NK-92 (cell line): Measurements from ENCODE around the gene TRAPPC3.

Experiments
- DNase-seq: peaks from one replicate; lab custom pipeline; 2025; ENCODE audit not compliant: unreplicated experiment; lab: John Stamatoyannopoulos, UW

Gene TRAPPC3

GRCh38 chr1:36106269-36106668 is 43.0 kb downstream of the TRAPPC3 start:
- no peak for DNase-seq

- DNase-seq = no peak
These were observed 47.7 kb downstream of the TRAPPC3 start for GRCh38 chr1:36101546-36101945.

- no peak for DNase-seq
These were observed 48.9 kb downstream of the TRAPPC3 start for GRCh38 chr1:36100376-36100775.

- no peak for DNase-seq
These were observed 49.5 kb downstream of the TRAPPC3 start for GRCh38 chr1:36099681-36100341.

GRCh38 chr1:36098650-36099365 is 50.5 kb downstream of the TRAPPC3 start:
- DNase-seq = no peak

- DNase-seq = no peak
These were observed 51.3 kb downstream of the TRAPPC3 start for GRCh38 chr1:36097693-36098585.

GRCh38 chr1:36096500-36097432 is 52.5 kb downstream of the TRAPPC3 start:
- DNase-seq = no peak

- DNase-seq = no peak
These were observed 53.4 kb downstream of the TRAPPC3 start for GRCh38 chr1:36095760-36096405.

- DNase-seq = no peak
These were observed 54.6 kb downstream of the TRAPPC3 start for GRCh38 chr1:36094621-36095061.

GRCh38 chr1:36093929-36094328 is 55.4 kb downstream of the TRAPPC3 start:
- DNase-seq = no peak

- no peak for DNase-seq
These were observed 56.1 kb downstream of the TRAPPC3 start for GRCh38 chr1:36093226-36093625.

- no peak for DNase-seq
These were observed 56.5 kb downstream of the TRAPPC3 start for GRCh38 chr1:36092798-36093185.

- no peak for DNase-seq
These were observed 57.0 kb downstream of the TRAPPC3 start for GRCh38 chr1:36092166-36092797.

GRCh38 chr1:36091698-36092097 is 57.6 kb downstream of the TRAPPC3 start:
- no peak for DNase-seq

GRCh38 chr1:36091141-36091540 is 58.1 kb downstream of the TRAPPC3 start:
- DNase-seq = no peak

GRCh38 chr1:36089393-36090121 is 59.7 kb downstream of the TRAPPC3 start:
- no peak for DNase-seq

- no peak for DNase-seq
These were observed 60.5 kb downstream of the TRAPPC3 start, which contains the start of gene ADPRS for GRCh38 chr1:36088577-36089392. ADPRS (plus strand) TSS chr1:36088892; CDS start chr1:36088905, 13 bp downstream.

GRCh38 chr1:36088265-36088576 is 61.1 kb downstream of the TRAPPC3 start:
- DNase-seq = no peak
